ENCODE measurements around the gene SPDYC.
"Not testable (repeated sequence)": the region's sequence is repeated elsewhere in the genome, so short reads cannot be mapped to it uniquely, and the experiment has no call there.

The SPDYC gene

DNA sequence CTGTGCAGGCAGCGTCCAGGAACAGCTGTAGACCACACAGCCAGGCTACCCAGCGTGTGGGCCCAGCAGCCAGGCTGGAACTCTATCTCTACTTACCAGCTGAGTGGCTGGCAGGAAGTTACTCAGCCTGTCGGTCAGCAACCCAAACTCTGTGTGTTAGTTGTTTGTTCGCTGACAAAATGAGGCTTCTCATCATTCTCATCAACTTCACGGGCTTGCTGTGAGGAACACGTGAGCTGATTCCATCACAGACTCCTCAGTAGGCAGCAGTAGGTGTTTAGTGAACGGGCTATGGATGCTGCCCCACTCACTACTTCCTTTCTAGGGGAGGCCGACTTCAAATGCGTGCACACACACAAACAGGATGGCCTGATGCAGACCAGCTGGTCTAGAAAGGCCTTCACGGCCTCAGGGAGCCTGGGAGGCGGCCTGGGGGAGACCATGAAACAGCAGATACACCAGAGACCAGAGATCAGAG, 830 bp upstream of the SPDYC start:
- DNase-seq (ENCODE audit: low spot score) = no peak

DNA sequence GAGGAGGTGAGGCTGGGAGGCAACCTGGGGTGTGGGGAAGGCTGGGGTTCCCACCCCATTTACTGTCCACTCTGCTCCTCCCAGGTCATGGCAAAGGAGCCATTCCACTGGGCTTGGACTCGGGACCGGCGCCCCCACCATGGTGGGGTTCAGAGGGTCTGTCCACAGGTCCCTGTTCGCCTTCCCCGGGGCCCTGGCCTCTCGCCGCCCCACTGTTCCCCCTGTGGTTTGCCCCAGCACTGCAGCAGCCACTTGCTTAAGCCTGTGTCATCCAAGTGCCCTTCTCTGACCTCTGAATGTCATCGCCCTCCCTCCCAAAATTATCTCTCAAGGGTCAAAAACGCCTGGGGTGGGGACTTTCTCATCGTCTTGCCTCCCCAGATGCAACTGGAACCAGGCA, 2.6 kb downstream of the SPDYC start:
- DNase-seq (ENCODE audit: low spot score) = no peak

DNA sequence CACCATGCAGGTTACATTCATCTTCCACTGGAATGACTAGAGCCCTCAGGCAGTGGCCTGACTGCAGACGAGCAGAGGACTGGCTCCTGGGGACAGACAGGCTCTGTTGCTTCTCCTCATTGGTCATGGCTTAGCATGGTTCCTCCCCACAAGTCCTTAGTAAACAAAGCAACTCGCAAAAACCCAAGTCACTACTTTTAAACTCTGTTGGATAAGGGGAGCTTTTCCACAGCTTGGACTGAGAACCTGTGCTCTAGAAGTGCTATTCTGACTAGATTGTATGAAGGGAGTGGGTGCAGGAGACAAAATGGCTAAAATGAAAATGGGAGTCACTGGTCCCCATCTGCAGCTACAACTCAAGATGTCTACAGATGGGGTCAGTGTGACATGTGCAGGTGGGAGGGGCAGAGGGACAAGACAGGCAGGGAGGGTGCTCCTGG, 4.6 kb downstream of the SPDYC start:
- DNase-seq (ENCODE audit: low spot score) = not testable (repeated sequence)

DNA sequence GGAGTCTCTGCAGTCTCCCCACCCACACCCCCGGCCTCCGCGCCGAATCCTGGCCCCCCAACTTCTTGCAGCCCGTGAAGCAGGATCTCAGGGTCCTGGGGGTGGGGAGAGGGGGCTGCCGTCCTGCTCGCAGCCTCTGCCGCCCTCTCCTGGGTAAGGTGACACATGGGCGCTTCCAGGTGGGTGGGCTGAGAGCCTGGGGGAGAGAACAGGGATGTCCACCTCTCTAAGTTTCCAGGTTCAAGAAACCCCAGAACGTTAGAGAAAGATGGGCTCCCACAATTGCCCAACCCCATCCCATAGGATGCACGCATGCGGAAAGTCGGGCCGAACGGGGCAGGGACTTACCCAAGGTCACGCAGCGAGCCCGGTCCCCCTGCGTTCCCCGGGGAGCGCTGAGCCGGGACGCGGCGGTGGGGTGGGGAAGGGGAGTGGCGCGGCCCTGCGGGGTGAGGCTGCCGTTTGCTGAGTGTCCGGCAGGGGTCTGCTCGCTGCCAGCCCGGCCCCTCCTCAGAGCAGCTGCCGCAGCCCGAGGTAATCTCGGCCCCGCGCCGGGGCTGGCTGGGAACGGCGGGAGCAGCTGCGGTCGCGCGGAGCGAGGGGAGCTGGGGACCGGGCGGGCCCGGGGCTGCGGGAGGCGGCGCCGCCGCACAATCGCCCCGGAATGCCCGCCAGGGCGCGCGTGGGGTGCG, 11.0 kb downstream of the SPDYC start:
- DNase-seq (ENCODE audit: low spot score) = peak; percentile 31

DNA sequence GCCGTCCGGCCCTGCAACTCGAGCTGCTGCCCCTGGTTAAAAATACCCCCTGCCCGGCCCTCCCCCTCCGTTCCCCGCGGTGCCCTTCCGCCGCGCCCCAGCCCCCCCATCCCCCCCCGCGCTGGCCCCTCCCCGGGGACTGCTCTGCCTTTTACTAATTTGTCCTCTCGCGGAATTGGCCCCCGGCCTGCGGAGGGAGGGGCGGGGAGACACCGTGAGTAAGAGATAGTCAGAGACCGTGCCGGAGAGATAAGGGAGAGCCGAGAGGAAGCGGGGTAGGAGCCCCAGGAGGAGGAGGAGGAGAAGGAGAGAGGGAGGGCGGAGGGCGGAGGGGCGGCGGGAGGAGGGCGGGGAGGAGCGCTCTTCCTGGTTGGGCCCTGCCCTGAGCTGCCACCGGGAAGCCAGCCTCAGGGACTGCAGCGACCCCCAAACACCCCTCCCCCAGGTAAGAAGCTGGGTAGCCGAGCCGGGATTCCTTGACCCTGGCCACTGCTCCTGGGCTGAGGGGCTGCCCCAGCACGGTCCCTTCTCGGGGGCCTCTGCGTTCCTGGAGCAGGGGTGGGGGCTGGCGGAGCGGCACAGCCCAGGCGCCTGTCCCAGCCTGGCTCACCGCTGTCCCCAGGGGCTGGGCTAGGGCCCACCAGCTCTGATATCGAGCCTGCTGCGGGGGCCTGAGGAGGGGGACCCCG, 11.7 kb downstream of the SPDYC start, which contains the start of gene CAPN1:
Gene CAPN1, plus strand, starts transcription at position 360 of the 689 bp plus-strand sequence. CDS start 774 bp downstream, outside the sequence.
- peak; percentile 54 for DNase-seq (ENCODE audit: low spot score)

DNA sequence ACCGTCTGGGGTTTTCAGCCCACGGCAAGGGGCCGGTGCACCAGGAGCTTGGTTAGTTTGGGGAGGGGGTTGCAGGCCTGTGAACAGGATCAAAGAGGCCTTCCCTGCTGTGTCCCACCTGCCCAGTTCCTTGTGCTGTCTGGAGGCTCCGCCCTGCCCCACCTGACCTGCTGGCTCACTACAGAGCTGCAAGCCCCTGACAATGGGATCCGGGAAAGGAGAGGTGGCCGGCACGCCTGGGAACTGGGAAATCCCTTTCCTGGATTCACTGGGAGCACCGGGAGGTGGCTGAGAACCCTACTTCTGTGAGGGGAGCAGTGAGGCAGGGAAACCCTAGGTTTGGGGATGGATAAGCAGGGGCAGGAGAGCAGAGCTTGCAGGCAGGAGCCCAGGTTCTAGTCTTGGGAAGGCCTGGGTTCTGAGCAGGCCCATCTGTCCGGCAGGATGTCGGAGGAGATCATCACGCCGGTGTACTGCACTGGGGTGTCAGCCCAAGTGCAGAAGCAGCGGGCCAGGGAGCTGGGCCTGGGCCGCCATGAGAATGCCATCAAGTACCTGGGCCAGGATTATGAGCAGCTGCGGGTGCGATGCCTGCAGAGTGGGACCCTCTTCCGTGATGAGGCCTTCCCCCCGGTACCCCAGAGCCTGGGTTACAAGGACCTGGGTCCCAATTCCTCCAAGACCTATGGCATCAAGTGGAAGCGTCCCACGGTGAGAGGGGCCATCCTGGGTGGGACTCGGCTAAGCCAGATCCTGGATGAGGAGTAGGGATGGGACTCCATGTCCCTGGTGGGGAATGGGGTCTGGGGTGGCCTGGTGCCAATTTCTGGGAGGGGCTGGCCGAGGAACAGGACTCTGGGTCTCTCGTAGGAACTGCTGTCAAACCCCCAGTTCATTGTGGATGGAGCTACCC, 12.5 kb downstream of the SPDYC start:
- no peak for DNase-seq (ENCODE audit: low spot score)

DNA sequence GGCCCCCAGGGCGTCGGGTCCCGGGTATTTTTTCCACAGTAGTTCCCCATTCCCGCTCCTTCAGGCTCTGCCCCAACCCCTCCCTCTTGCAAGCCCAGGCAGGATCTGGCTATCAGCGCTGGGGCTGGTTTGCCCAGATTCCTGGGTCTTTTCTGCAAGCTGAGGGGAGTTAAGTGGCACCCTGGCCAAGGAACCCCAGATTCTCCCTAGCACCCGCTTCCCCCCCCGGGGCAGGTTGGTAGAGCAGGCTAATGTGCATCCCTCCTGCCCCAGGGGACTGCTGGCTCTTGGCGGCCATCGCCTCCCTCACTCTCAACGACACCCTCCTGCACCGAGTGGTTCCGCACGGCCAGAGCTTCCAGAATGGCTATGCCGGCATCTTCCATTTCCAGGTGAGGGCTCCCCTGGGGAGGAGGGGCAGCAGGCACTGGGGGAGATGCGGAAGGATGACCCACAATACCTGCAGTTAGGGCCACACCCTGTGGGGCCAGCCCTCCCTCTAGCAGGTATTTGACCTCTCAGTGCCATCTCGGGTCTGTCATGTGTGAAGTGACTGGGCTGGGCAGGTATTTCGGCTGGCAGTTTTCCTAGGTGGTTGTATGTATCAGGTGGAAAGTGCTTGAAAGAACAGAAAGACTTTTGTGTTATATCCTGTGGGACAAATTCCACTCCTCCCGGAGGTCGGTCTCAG, 13.3 kb downstream of the SPDYC start:
- DNase-seq (ENCODE audit: low spot score) = no peak

DNA sequence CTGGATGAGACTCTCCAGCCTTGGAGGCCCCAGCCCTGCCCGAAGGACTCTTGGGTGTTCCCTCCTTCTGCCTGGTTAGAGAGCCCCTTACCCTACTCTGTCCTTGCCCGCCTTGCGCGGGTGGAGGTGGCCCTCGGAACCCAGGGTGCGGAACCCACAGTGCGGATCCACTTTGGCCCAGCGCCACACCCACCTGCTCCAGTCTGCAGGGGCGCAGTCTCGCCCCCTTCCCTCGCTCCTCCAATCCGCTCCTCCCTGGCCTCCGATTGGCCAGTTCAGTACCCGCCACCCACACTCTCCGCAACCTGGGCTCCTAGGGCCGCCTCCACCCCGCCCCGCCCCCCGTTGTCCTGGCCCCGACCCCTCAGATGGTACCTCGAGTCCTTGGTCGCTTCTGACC, 14.1 kb downstream of the SPDYC start:
- no peak for DNase-seq (ENCODE audit: low spot score)

DNA sequence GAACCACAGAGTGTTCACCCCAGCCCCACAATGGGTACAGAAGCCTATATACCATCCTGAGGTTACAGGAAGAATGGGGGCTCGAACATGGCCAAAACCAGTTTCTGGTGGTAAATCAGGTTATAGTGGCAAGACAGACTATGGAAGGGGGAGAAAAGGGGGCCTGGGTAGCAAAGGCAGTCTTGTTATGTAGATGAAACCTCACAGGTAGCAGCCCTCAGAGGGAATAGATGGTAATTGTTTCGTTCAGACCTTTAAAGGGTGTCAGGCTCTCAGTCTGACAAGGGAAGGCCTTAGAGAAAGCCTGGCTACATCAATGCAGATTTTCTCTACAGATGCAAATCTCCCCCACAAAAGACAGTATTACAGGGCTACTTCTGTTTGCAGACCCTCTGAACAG, 15.1 kb downstream of the SPDYC start:
- no peak for DNase-seq (ENCODE audit: low spot score)

DNA sequence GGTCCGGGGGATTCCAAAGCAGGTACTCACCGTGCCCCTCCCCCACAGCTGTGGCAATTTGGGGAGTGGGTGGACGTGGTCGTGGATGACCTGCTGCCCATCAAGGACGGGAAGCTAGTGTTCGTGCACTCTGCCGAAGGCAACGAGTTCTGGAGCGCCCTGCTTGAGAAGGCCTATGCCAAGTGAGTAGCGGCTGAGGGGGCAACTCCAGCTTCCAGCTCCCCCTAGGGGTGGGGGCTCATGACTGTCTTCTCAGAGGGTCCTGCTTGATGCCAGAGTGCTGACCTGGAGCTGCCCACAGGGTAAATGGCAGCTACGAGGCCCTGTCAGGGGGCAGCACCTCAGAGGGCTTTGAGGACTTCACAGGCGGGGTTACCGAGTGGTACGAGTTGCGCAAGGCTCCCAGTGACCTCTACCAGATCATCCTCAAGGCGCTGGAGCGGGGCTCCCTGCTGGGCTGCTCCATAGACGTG, 15.9 kb downstream of the SPDYC start:
- no peak for DNase-seq (ENCODE audit: low spot score)

DNA sequence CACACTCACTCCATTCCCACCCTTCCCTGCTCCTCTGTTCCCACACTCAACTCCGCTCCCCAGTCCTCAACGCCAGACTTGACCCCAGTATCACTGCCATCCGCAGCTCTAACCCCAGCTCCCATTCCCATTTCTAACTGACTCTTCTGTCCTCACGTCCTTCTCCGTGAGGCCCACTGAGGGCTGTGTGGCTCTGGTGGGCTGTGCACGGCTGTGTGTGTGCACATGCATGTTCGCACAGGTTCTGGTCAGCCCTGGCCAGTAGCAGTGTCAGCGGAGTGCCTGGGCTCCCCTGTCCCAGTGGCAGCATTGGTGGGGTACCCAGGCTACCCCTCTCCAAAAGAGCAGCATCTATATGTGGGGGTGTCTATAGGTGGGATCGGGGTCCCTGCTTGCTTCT, 16.7 kb downstream of the SPDYC start:
- DNase-seq (ENCODE audit: low spot score) = no peak

DNA sequence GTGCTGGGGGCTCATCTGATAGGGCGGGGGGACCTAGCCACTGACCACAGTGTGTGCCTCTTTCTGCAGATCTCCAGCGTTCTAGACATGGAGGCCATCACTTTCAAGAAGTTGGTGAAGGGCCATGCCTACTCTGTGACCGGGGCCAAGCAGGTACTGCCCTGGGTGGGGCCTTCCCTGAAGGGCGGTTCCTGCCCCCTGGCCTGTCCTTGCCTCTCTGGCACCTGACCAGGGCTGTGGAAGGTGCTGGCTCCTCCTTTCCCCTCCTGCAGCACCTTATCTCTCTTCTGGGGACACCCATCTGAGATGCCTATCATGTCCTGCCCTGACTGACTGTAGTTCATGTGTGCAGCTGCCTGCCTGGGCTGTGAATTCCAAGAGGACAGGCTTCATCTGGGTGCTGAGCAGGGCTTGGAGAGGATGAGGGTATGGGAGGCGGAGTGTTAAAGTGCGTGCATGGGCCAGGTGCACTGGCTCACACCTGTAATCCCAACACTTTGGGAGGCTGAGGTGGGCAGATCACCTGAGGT, 17.2 kb downstream of the SPDYC start:
- DNase-seq (ENCODE audit: low spot score) = no peak

DNA sequence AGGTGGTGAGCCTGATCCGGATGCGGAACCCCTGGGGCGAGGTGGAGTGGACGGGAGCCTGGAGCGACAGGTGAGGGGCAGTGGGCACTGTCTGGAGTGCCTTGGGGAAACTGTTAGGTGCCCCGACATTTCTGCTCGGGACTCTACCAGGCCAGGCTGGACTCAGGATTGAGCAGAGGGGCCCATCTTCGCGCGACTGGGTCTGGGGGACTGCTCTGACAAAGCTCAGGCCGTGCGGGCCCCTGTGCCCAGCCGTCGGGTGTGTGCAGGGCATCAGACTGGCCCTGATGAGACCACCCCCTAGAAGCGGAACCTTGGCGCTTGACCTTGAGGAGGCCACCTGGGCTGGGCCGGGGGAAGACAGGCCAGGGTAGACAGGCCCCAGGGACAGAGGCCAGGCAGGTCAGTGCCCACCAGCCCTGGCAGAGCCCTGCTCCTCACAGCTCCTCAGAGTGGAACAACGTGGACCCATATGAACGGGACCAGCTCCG, 18.0 kb downstream of the SPDYC start:
- DNase-seq (ENCODE audit: low spot score) = no peak

DNA sequence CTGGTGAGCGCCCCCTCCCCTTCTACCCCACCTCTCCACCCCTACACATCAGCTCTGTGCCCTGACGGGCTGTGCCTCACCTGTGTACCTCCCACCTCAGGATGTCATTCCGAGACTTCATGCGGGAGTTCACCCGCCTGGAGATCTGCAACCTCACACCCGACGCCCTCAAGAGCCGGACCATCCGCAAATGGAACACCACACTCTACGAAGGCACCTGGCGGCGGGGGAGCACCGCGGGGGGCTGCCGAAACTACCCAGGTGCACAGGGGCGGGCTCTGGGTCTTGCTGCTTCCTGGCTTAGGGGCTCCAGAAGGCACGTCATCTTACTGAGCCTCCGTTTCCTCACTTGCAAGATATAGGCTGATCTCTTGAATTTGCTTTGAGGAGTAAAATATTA, 18.5 kb downstream of the SPDYC start:
- DNase-seq (ENCODE audit: low spot score) = no peak

DNA sequence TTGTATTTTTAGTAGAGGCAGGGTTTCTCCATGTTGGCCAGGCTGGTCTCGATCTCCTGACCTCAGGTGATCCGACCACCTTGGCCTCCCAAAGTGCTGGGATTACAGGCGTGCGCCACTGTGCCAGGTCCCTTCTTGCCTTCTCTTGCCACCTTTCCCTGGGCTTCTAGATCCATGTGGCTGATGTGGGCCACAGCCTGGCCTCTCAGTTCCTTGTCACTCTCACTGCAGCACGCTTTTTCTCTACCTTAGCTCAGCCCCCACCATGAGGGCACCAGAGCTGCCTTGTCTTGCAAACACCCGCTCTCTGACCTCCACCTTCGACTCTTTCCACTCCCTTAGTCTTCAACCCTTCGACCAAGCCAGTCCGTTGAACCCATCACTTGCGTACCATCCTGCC, 19.2 kb downstream of the SPDYC start:
- no peak for DNase-seq (ENCODE audit: low spot score)

DNA sequence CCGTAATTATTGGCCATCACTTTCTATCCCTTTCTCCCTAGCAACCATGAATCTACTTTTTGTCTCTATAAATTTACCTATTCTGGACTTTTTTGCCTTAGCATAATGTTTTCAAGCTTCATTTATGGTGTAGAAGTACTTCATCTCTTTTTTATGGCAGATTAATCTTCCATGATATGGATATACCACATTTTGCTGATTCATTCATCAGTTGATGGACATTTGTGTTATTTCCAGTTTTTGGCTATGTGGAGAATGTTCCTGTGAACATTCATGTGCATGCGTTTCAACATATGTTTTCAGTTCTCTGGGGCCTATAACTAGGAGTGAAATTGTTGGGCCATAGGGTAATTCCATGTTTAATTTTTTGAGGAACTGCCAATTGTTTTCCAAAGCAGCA, 24.5 kb downstream of the SPDYC start:
- DNase-seq (ENCODE audit: low spot score) = no peak

DNA sequence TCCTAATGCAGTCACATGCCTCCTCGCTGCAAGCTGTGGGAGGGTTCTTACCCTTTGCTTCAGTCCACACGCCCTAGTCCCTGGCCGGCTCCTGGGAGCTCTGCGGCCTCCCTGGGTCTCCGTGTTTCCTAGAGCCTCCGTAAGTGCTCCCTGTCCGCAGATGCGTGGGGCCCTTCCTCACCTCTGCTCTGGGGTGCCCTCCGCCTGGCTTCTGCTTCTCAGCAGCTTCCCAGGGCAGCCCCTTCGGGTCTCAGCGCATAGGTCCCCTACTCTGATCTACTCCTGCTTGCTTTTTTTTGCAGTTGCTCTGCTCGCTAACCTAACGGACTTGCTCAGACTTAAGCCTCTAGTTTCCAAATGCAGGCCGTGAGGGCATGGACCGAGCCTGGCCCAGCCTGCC, 34.1 kb downstream of the SPDYC start:
- no peak for DNase-seq (ENCODE audit: low spot score)

DNA sequence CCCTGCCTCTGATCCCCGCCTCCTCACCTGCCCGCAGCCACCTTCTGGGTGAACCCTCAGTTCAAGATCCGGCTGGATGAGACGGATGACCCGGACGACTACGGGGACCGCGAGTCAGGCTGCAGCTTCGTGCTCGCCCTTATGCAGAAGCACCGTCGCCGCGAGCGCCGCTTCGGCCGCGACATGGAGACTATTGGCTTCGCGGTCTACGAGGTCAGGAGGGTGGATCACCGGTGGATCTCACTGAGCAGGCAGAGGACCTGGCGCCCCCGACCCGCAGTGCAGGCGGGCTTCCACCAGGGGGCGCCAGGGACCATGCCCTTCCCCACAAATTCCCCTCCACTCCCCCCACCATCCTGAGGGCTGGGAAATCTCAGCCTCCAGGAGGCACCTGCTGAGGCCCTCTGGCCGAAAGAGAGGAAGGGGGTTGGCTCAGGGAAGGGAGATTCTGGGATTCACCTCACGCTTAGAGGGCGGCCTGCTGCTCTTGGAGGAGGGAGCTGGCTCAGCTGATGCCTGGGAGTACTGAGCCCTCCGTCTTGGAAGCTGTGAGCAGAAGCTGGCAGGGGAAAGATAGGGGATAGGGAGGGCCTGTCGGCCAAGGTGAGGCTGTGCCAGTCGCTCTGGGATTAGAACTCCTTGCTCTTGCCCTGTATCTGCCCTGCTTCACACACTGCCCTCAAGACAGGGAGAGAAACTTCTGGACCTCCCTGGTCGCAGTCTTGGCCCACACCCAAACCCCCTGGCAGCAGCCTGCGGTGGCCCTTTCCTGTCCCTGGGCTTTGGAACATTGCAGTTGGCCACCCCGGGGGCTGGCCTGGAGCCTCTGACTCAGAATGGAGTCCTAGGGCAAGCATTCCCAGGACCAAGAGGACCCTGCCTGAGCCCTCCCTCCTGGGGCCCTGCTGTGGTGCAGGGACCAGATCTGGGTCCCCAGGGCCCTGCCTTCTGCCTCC, 34.9 kb downstream of the SPDYC start:
- DNase-seq (ENCODE audit: low spot score) = peak; percentile 67

DNA sequence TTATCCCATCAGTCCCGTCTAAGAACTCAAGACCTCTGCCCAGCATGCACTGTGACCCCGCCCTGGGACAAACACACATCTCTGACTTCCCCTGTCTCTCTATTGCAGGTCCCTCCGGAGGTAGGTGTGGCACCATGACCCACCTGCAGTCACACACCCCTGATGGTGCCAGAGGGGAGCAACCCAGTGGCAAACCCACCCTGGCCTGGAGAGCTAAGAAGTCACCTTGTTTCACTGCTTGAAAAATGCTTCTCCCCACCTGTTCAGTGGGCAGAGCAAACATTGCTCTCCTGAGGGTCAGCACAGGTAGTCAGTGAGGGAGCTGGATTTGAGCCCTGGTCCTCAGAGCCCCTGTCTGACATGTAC, 35.6 kb downstream of the SPDYC start:
- DNase-seq (ENCODE audit: low spot score) = no peak

DNA sequence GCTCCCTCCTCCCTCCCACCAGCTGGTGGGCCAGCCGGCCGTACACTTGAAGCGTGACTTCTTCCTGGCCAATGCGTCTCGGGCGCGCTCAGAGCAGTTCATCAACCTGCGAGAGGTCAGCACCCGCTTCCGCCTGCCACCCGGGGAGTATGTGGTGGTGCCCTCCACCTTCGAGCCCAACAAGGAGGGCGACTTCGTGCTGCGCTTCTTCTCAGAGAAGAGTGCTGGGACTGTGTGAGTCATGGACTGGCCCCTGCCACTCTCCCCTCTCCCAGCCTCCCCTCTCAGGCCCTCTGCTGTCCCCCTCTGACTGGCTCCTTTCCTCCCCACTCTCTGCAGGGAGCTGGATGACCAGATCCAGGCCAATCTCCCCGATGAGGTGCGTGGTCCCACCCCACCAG, 36.4 kb downstream of the SPDYC start:
- no peak for DNase-seq (ENCODE audit: low spot score)

Data from Ammon's horn (tissue), 1 donor.